HL-60 (cell line): ENCODE data around the gene SAPCD2.

Source experiments
- CTCF ChIP-seq: IDR thresholded peaks from one replicate; pipeline ENCODE4 v1.5.1; 2011; ENCODE audit warnings: low read length, control low read depth, inconsistent platforms; ENCODE audit not compliant: insufficient read depth
- GABPA ChIP-seq: IDR thresholded peaks from 2 replicates; pipeline ENCODE4 v1.6.1; 2012; ENCODE audit warnings: low read depth
- POLR2AphosphoS5 ChIP-seq: IDR thresholded peaks from 2 replicates; pipeline ENCODE4 v1.6.1; 2012; ENCODE audit warnings: low read depth
- REST ChIP-seq: IDR thresholded peaks from 2 replicates; pipeline ENCODE4 v1.6.1; 2012; ENCODE audit warnings: low read depth; ENCODE audit not compliant: insufficient replicate concordance
- SPI1 ChIP-seq: IDR thresholded peaks from 2 replicates; pipeline ENCODE4 v1.6.1; 2012; ENCODE audit warnings: low read depth, mild to moderate bottlenecking, borderline replicate concordance

GRCh38 chr9:137114613-137115393 lies 44.4 kb upstream of the SAPCD2 start, which contains the start of gene DPP7:
- TF ChIP-seq CTCF (no peak), POLR2AphosphoS5 (peak; percentile 48; the same call in 1 of the 2 replicates), REST (no peak), SPI1 (no peak), GABPA (no peak)
